Common myeloid progenitor, CD34-positive (primary cell): ENCODE results near the gene IQCN.
A peak's percentile ranks its signal among the peaks of the same experiment; 100 is the strongest.

Source experiments
- CTCF ChIA-PET: fragments of 350-600 bp; sonication (Branson Sonifier 250); formaldehyde crosslinking; loops from one replicate; lab custom pipeline; 2021; ENCODE audit warnings: antibody characterized with exemption; lab: Charles Lee
- POLR2A ChIA-PET: fragments of 350-600 bp; sonication (Branson Sonifier 250); formaldehyde crosslinking; loops from one replicate; lab custom pipeline; 2021; ENCODE audit warnings: antibody characterized with exemption; lab: Charles Lee
- DNase-seq, 3 donors: peaks; one replicate each; pipeline versions ENCODE4 v3.0.0 to v3.0.0-alpha.2; 2013
- H3K27ac ChIP-seq, 2 experiments: 1 replicate in 1 of 2; 2 replicates in 1 of 2; pipeline ENCODE4 v1.7.0; 2013; ENCODE audit warnings: inconsistent platforms in 2 of 2, low read length in 2 of 2, mild to moderate bottlenecking in 2 of 2, low read depth in 1 of 2, moderate library complexity in 1 of 2; ENCODE audit not compliant: severe bottlenecking in 2 of 2, insufficient read depth in 1 of 2, poor library complexity in 1 of 2
- H3K27me3 ChIP-seq, 5 experiments: replicated peaks in 2 of 5; 1 replicate in 3 of 5; 2 replicates in 2 of 5; pipeline versions ENCODE4 v1.6.1 to v1.7.0; 2013; ENCODE audit warnings: low read length in 4 of 5, mild to moderate bottlenecking in 2 of 5, moderate library complexity in 2 of 5, inconsistent platforms in 1 of 5; ENCODE audit not compliant: insufficient read depth in 5 of 5, control insufficient read depth in 4 of 5
- H3K36me3 ChIP-seq, 4 experiments: 1 replicate in 2 of 4; 2 replicates in 2 of 4; pipeline versions ENCODE4 v1.6.1 to v1.7.0; 2013; ENCODE audit warnings: low read length in 3 of 4, control low read depth in 1 of 4, mild to moderate bottlenecking in 1 of 4; ENCODE audit not compliant: control insufficient read depth in 4 of 4, insufficient read depth in 4 of 4
- H3K4me1 ChIP-seq, 4 experiments: 1 replicate in 3 of 4; 2 replicates in 1 of 4; pipeline versions ENCODE4 v1.6.1 to v1.7.1; 2013; ENCODE audit warnings: low read length in 3 of 4, mild to moderate bottlenecking in 3 of 4, control low read depth in 1 of 4, inconsistent platforms in 1 of 4, moderate library complexity in 1 of 4; ENCODE audit not compliant: control insufficient read depth in 4 of 4, insufficient read depth in 4 of 4; ENCODE audit errors: control extremely low read depth in 1 of 4
- H3K4me3 ChIP-seq, 7 experiments: 1 replicate in 4 of 7; 2 replicates in 3 of 7; pipeline versions ENCODE4 v1.5.1 to v1.7.0; 2013; ENCODE audit warnings: mild to moderate bottlenecking in 7 of 7, low read length in 6 of 7, moderate library complexity in 6 of 7, inconsistent platforms in 2 of 7, low read depth in 2 of 7, control low read depth in 1 of 7; ENCODE audit not compliant: insufficient read depth in 4 of 7, control insufficient read depth in 1 of 7; ENCODE audit errors: extremely low read depth in 1 of 7
- H3K9me3 ChIP-seq, 5 experiments: 1 replicate in 4 of 5; 2 replicates in 1 of 5; pipeline versions ENCODE4 v1.6.1 to v1.7.1; 2013; ENCODE audit warnings: low read length in 4 of 5, mild to moderate bottlenecking in 2 of 5, inconsistent platforms in 1 of 5, low read depth in 1 of 5, moderate library complexity in 1 of 5; ENCODE audit not compliant: control insufficient read depth in 4 of 5, insufficient read depth in 2 of 5; ENCODE audit errors: control extremely low read depth in 1 of 5
- WGBS: methylation state at CpG from one replicate; pipeline ENCODE4 v1.1.5; 2013; ENCODE audit not compliant: insufficient coverage; 5-methylcytosine and 5-hydroxymethylcytosine counted together

IQCN gene

DNA sequence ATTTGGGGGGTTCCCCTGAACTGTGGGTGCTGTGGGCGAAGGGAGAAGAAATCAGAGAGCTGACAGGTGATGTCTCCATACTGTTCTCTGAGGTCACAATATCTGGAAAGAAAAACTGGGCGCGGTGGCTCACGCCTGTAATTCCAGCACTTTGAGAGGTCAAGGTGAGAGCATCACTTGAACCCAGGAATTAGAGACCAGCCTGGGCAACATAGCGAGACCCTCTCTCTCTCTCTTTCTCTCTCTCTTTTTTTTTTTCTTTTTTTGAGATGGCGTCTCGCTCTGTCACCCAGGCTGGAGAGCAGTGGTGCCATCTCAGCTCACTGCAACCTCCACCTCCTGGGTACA is 21.9 kb downstream of the IQCN start:
- no peak for DNase-seq
- H3K4me3 ChIP-seq: no peak overlapping the region
- WGBS: 80% methylated on average over 6 of the region's 7 CpGs
- H3K27ac ChIP-seq: no peak overlapping the region
- H3K9me3 ChIP-seq: no peaks in the 10 kb centered on the region
- H3K27me3 ChIP-seq: peaks cover 0 to 21% (median 4%) of the 10 kb centered on the region in 5 experiments
- POLR2A ChIA-PET: interaction anchor here (0.6 to 0.8 kb wide), 2 partner anchors 60 to 87 kb away, joined by 3 read pairs; no protein-coding TSS in a partner anchor
- peaks cover 0 to 4% (median 0%) of the 10 kb centered on the region in 4 experiments for H3K36me3 ChIP-seq
- CTCF ChIA-PET: interaction anchor here (0.5 to 10.0 kb wide), 27 partner anchors 10 to 236 kb away, joined by 3 to 139 read pairs (median 7); partner anchors contain the start of genes IFI30, IQCN, MPV17L2 and RAB3A
- H3K4me1 ChIP-seq: peaks cover 0 to 8% (median 3%) of the 10 kb centered on the region in 4 experiments

GRCh38 chr19:18251587-18252369 is 22.5 kb downstream of the IQCN start:
- CTCF ChIA-PET: interaction anchor here (0.7 to 10.0 kb wide), 26 partner anchors 11 to 236 kb away, joined by 3 to 139 read pairs (median 7); partner anchors contain the start of genes IFI30, IQCN, MPV17L2 and RAB3A
- Histone ChIP-seq H3K4me3 (no peak overlapping the region), H3K9me3 (no peaks in the 10 kb centered on the region), H3K27ac (no peak overlapping the region), H3K27me3 (peaks cover 0 to 21% (median 4%) of the 10 kb centered on the region in 5 experiments), H3K4me1 (peaks cover 0 to 8% (median 3%) of the 10 kb centered on the region in 4 experiments), H3K36me3 (no peaks in the 10 kb centered on the region)
- POLR2A ChIA-PET: interaction anchor here (0.6 to 0.8 kb wide), 2 partner anchors 60 to 86 kb away, joined by 3 read pairs; no protein-coding TSS in a partner anchor
- peak; percentile 67 to 84 (median 76) for DNase-seq
- 16% methylated on average over 11 of the region's 23 CpGs for WGBS

DNA sequence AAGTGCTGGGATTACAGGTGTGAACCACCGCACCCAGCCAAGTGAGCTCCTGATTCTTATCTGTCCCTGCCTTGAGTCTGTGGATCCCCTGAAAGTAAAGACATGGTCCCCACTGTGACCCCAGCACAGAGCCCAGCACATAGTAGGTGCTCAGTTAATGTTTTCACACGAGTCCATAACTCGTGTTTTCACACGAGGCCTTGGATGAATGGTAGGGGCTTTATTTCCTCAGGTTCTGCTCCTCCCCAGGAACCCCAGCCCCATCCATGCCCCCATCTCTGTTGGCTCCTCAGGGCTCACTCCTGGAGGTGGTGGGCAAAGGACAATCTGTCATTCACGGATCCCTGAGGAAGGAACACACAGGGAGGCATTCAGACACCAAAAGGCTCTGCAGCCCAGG is 24.4 kb downstream of the IQCN start:
- DNase-seq: no peak
- Histone ChIP-seq H3K9me3 (no peaks in the 10 kb centered on the region), H3K4me1 (peaks cover 0 to 2% (median 0%) of the 10 kb centered on the region in 4 experiments), H3K27ac (no peak overlapping the region), H3K27me3 (peaks cover 0 to 18% (median 4%) of the 10 kb centered on the region in 5 experiments), H3K4me3 (no peak overlapping the region), H3K36me3 (no peaks in the 10 kb centered on the region)
- POLR2A ChIA-PET: no interaction called here
- CTCF ChIA-PET: interaction anchor here (1.0 to 10.0 kb wide), 11 partner anchors 9 to 73 kb away, joined by 3 to 139 read pairs (median 5); partner anchors contain the start of gene RAB3A
- 96% methylated on average over 5 of the region's 5 CpGs for WGBS

DNA sequence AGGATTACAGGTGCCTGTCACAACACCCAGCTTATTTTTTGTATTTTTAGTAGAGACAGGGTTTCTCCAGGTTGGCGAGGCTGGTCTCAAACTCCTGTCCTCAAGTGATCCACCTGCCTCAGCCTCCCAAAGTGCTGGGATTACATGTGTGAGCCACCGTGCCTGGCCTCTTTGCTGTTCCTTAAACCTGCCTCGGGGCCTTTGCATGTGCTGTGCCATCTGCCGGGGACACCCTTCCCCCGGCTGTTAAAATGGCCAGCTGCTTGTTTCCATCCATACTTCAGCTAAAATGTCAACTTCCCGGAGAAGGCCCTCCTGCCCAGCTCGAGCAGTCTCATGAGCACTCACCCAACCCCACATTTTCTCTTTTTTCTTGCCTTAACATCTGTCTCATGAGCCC is 29.0 kb downstream of the IQCN start:
- DNase-seq: no peak
- 90% methylated on average over 7 of the region's 7 CpGs for WGBS
- POLR2A ChIA-PET: no interaction called here
- Histone ChIP-seq H3K9me3 (no peaks in the 10 kb centered on the region), H3K27me3 (peaks cover 0 to 8% (median 0%) of the 10 kb centered on the region in 5 experiments), H3K36me3 (no peaks in the 10 kb centered on the region), H3K27ac (no peak overlapping the region), H3K4me1 (no peaks in the 10 kb centered on the region), H3K4me3 (no peak overlapping the region)
- CTCF ChIA-PET: interaction anchor here (0.6 to 2.7 kb wide), 4 partner anchors 15 to 148 kb away, joined by 3 to 7 read pairs (median 3); no protein-coding TSS in a partner anchor

DNA sequence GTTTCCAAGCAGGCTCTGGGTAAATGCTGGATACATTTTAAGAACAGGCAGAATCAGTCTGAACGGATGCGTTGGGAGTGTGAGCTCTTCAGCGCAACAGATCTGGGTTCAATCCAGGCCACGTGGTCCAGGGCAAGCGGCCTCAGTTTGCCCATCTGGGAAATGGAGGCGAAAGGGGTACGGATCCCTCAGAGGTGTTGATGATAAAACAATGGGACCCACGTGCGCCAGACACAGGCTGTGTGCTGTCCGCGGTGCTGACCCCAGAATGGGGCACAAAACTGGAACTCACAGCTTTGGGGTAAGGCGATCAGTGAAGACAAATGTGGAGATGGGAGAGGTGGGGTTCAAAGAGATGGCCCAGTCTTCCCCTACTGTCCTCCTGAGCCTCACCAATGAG is 34.9 kb downstream of the IQCN start:
- peaks cover 0 to 19% (median 5%) of the 10 kb centered on the region in 5 experiments for H3K27me3 ChIP-seq
- no peak overlapping the region for H3K27ac ChIP-seq
- ChIA-PET CTCF (interaction anchor here (1.0 to 2.9 kb wide), 3 partner anchors 14 to 47 kb away, joined by 3 to 20 read pairs (median 8); no protein-coding TSS in a partner anchor), POLR2A (no interaction called here)
- no peaks in the 10 kb centered on the region for H3K4me1 ChIP-seq
- WGBS: 33% methylated on average over 11 of the region's 12 CpGs
- DNase-seq: peak in 1 of 3 donors; percentile 44
- no peak overlapping the region for H3K4me3 ChIP-seq
- H3K36me3 ChIP-seq: no peaks in the 10 kb centered on the region
- no peaks in the 10 kb centered on the region for H3K9me3 ChIP-seq

DNA sequence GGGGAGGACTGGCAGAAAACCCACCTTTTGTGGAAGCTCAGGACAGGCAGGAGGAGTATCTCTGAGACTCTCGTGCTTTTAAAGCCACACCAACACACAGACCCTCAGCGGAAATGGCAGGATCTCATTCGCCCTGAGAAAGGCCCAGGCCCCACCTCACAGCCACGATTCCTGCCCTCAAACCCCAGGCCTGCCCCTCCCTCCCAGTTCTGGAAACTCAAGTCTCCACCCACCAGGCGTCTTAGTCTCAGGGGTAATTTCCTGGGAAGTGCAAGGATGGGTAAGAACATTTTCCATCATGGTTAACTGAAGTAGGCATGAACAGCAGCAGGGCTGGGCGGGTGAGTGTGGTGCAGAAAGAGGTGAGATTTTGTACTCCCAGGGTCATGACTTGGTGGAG is 40.1 kb downstream of the IQCN start:
- no peak for DNase-seq
- Histone ChIP-seq H3K27ac (no peak overlapping the region), H3K27me3 (peaks cover 0 to 60% (median 23%) of the 10 kb centered on the region in 5 experiments), H3K9me3 (peaks cover 0 to 13% (median 6%) of the 10 kb centered on the region in 5 experiments), H3K4me1 (peaks cover 0 to 11% (median 7%) of the 10 kb centered on the region in 4 experiments), H3K4me3 (no peak overlapping the region), H3K36me3 (no peaks in the 10 kb centered on the region)
- ChIA-PET POLR2A (no interaction called here), CTCF (interaction anchor here (0.6 to 1.2 kb wide), 2 partner anchors 26 to 1987 kb away, joined by 3 to 5 read pairs; no protein-coding TSS in a partner anchor)
- WGBS: 50% methylated on average over 4 of the region's 6 CpGs
